ENCODE measurements around the gene LRP5. TPM values are rescaled to one million over a fixed set of nuclear protein-coding genes. Genes with fewer than 3 reads are reported as not detected.

LRP5 gene
- total and polyA plus RNA-seq, 10 donors: 3.9 to 21.8 (median 14.1) TPM

- H3K27me3 ChIP-seq (replicated peaks in 1 of 7): no peaks in the 10 kb centered on the region
- peaks cover 57 to 98% (median 86%) of the 10 kb centered on the region in 6 donors for H3K4me1 ChIP-seq
- TF ChIP-seq CTCF (IDR thresholded peaks at IDR 0.05 in 8 of 11, conservative IDR thresholded peaks at IDR 0.05 in 3 of 11) (no peak), POLR2AphosphoS5 (IDR thresholded peaks at IDR 0.05) (no peak), POLR2A (IDR thresholded peaks at IDR 0.05) (no peak)
- H3K9me3 ChIP-seq: no peaks in the 10 kb centered on the region
- H3K4me3 ChIP-seq: no peak overlapping the region
- no peak overlapping the region for H3K27ac ChIP-seq
- H3K36me3 ChIP-seq: no peaks in the 10 kb centered on the region
- WGBS, 5 donors: 59 to 81% (median 66%) methylated on average over 2 of the region's 2 CpGs
- no peak for DNase-seq
- intact Hi-C loops (cut with DNase I; ENCODE audit: low total_unique reads): no loop called here
These were observed 185.9 kb downstream of the LRP5 start for GRCh38 chr11:68498321-68498720.

Small RNAs within 50 kb of the gene (small RNA-seq; reads per million reads assigned to genes)
- 0 reads per million in 4 donors for gene NDUFA3P2

Other genes starting within 250 kb of the LRP5 start
- 10 to 100 TPM; 24.8 to 76.1 (median 43.2) TPM for gene CHKA, start 191.2 kb upstream of the LRP5 start, total RNA-seq
- gene CHKA, start 191.2 kb upstream of the LRP5 start, polyA plus RNA-seq: 10 to 100 TPM; 19.7 to 26.1 (median 24.7) TPM
- 10 to 100 TPM; 39.6 to 52.8 (median 42.3) TPM for gene KMT5B, start 99.3 kb upstream of the LRP5 start, total RNA-seq
- gene KMT5B, start 99.3 kb upstream of the LRP5 start, polyA plus RNA-seq: 10 to 100 TPM; 12.3 to 16.7 (median 15.7) TPM
- 10 to 100 TPM; 17.4 to 36.0 (median 25.9) TPM for gene C11orf24, start 40.6 kb upstream of the LRP5 start, total RNA-seq
- gene C11orf24, start 40.6 kb upstream of the LRP5 start, polyA plus RNA-seq: 10 to 100 TPM; 15.9 to 22.1 (median 17.9) TPM
- 100 to 1,000 TPM; 112 to 178 (median 149) TPM for gene PPP6R3, start 148.2 kb downstream of the LRP5 start, total RNA-seq
- 10 to 100 TPM; 23.9 to 33.7 (median 28.1) TPM for gene PPP6R3, start 148.2 kb downstream of the LRP5 start, polyA plus RNA-seq